Loucy (cell line): ENCODE data around the gene TMPRSS11D.

Source experiments
- H2AFZ ChIP-seq: fragments of 200-600 bp; sonication (generic); 2 replicates; pipeline ENCODE4 v1.6.0; 2016; ENCODE audit warnings: antibody characterized with exemption, mild to moderate bottlenecking, low read length, moderate library complexity
- H3F3A ChIP-seq: fragments of 200-600 bp; 2 replicates; pipeline ENCODE4 v1.6.0; 2016; ENCODE audit warnings: antibody characterized with exemption, low read depth, mild to moderate bottlenecking
- H3K27me3 ChIP-seq: fragments of 200-600 bp; sonication (generic); 2 replicates; pipeline ENCODE4 v1.6.1; 2014; ENCODE audit warnings: low read length, mild to moderate bottlenecking; ENCODE audit not compliant: insufficient read depth, poor library complexity, severe bottlenecking
- H3K36me3 ChIP-seq: fragments of 200-600 bp; sonication (generic); 2 replicates; pipeline ENCODE4 v1.6.1; 2016; ENCODE audit warnings: low read length; ENCODE audit not compliant: insufficient read depth
- H3K4me1 ChIP-seq: fragments of 200-600 bp; sonication (generic); 2 replicates; pipeline ENCODE4 v1.5.1; 2014; ENCODE audit warnings: low read length, mild to moderate bottlenecking; ENCODE audit not compliant: insufficient read depth, poor library complexity, severe bottlenecking
- H3K4me2 ChIP-seq: fragments of 200-600 bp; sonication (generic); 2 replicates; pipeline ENCODE4 v1.6.0; 2014; ENCODE audit warnings: antibody characterized with exemption, low read length, low read depth, mild to moderate bottlenecking; ENCODE audit not compliant: poor library complexity, severe bottlenecking
- H3K4me3 ChIP-seq: fragments of 200-600 bp; sonication (generic); 2 replicates; pipeline ENCODE4 v1.5.1; 2014; ENCODE audit warnings: low read length, mild to moderate bottlenecking, mixed read lengths; ENCODE audit not compliant: poor library complexity, severe bottlenecking
- H3K79me2 ChIP-seq: fragments of 200-600 bp; sonication (generic); 2 replicates; pipeline ENCODE4 v1.6.1; 2014; ENCODE audit warnings: low read length; ENCODE audit not compliant: insufficient read depth
- H3K9ac ChIP-seq: fragments of 200-600 bp; sonication (generic); 2 replicates; pipeline ENCODE4 v1.6.0; 2014; ENCODE audit warnings: mild to moderate bottlenecking, low read depth, low read length, moderate library complexity; ENCODE audit not compliant: poor library complexity, severe bottlenecking
- H3K9me2 ChIP-seq: fragments of 200-600 bp; sonication (generic); replicated peaks from 2 replicates; pipeline ENCODE4 v1.6.1; 2016; ENCODE audit warnings: low read depth, low read length, mixed read lengths
- H3K9me3 ChIP-seq: fragments of 200-600 bp; sonication (generic); 2 replicates; pipeline ENCODE4 v1.6.1; 2014; ENCODE audit warnings: mild to moderate bottlenecking, antibody characterized with exemption, low read length, low read depth; ENCODE audit not compliant: insufficient read depth
- H4K20me1 ChIP-seq: fragments of 200-600 bp; sonication (generic); 2 replicates; pipeline ENCODE4 v1.6.0; 2014; ENCODE audit warnings: antibody characterized with exemption, low read length, mild to moderate bottlenecking; ENCODE audit not compliant: insufficient read depth, poor library complexity, severe bottlenecking
- CTCF ChIP-seq: fragments of 200-600 bp; sonication (generic); conservative IDR thresholded peaks from 2 replicates; pipeline ENCODE4 v1.5.1; 2014; ENCODE audit warnings: mild to moderate bottlenecking, antibody characterized with exemption, low read length
- EZH2phosphoT487 ChIP-seq: fragments of 200-600 bp; IDR thresholded peaks from 2 replicates; pipeline ENCODE4 v1.6.1; 2018; ENCODE audit warnings: antibody characterized with exemption, mild to moderate bottlenecking, moderate library complexity, borderline replicate concordance

Gene TMPRSS11D

GRCh38 chr4:67907650-67908049, 23.8 kb upstream of the TMPRSS11D start:
- H3K79me2 ChIP-seq: no peaks in the 10 kb centered on the region
- no peak overlapping the region for H3K9ac ChIP-seq
- no peaks in the 10 kb centered on the region for H3F3A ChIP-seq
- H3K4me1 ChIP-seq: no peaks in the 10 kb centered on the region
- TF ChIP-seq EZH2phosphoT487 (no peak), CTCF (no peak)
- H3K9me2 ChIP-seq: no peaks in the 10 kb centered on the region
- H3K4me2 ChIP-seq: no peak overlapping the region
- no peak overlapping the region for H3K4me3 ChIP-seq
- no peaks in the 10 kb centered on the region for H3K36me3 ChIP-seq
- no peaks in the 10 kb centered on the region for H4K20me1 ChIP-seq
- H3K27me3 ChIP-seq: no peaks in the 10 kb centered on the region
- H3K9me3 ChIP-seq: no peaks in the 10 kb centered on the region
- no peak overlapping the region for H2AFZ ChIP-seq

GRCh38 chr4:67899096-67899495, 15.3 kb upstream of the TMPRSS11D start:
- H3K4me1 ChIP-seq: no peaks in the 10 kb centered on the region
- H3K9ac ChIP-seq: no peak overlapping the region
- no peak overlapping the region for H2AFZ ChIP-seq
- TF ChIP-seq EZH2phosphoT487 (no peak), CTCF (no peak)
- no peaks in the 10 kb centered on the region for H4K20me1 ChIP-seq
- H3K4me2 ChIP-seq: no peak overlapping the region
- H3K36me3 ChIP-seq: no peaks in the 10 kb centered on the region
- no peak overlapping the region for H3K4me3 ChIP-seq
- no peaks in the 10 kb centered on the region for H3K9me3 ChIP-seq
- no peaks in the 10 kb centered on the region for H3F3A ChIP-seq
- H3K27me3 ChIP-seq: no peaks in the 10 kb centered on the region
- H3K79me2 ChIP-seq: no peaks in the 10 kb centered on the region
- H3K9me2 ChIP-seq: no peaks in the 10 kb centered on the region; the same call in 1 of the 2 replicates

- TF ChIP-seq CTCF (no peak), EZH2phosphoT487 (no peak)
- no peaks in the 10 kb centered on the region for H3K9me3 ChIP-seq
- H3K36me3 ChIP-seq: no peaks in the 10 kb centered on the region
- no peaks in the 10 kb centered on the region for H3K79me2 ChIP-seq
- no peak overlapping the region for H3K4me3 ChIP-seq
- H3F3A ChIP-seq: no peaks in the 10 kb centered on the region
- no peak overlapping the region for H3K4me2 ChIP-seq
- no peak overlapping the region for H3K9ac ChIP-seq
- H3K4me1 ChIP-seq: no peaks in the 10 kb centered on the region
- H3K27me3 ChIP-seq: no peaks in the 10 kb centered on the region
- no peak overlapping the region for H2AFZ ChIP-seq
- no peaks in the 10 kb centered on the region; the same call in 1 of the 2 replicates for H3K9me2 ChIP-seq
- H4K20me1 ChIP-seq: no peaks in the 10 kb centered on the region
These were observed 13.9 kb upstream of the TMPRSS11D start for GRCh38 chr4:67897686-67898085.
